ENCODE data around the gene ZDHHC16.
A peak's percentile ranks its signal among the peaks of the same experiment; 100 is the strongest.
"Not testable (repeated sequence)": the region's sequence is repeated elsewhere in the genome, so short reads cannot be mapped to it uniquely, and the experiment has no call there.

Gene ZDHHC16

GRCh38 chr10:97454330-97455036 is 8.5 kb downstream of the ZDHHC16 start:
- Mint-ChIP-seq H3K27me3 (no peaks in the 10 kb centered on the region), H3K36me3 (ENCODE audit: low read depth) (peaks cover 92% of the 10 kb centered on the region), H3K4me1 (ENCODE audit: low read depth) (peaks cover 52% of the 10 kb centered on the region), H3K9me3 (no peaks in the 10 kb centered on the region), H3K27ac (peak overlapping the region; percentile 95), H3K4me3 (no peak overlapping the region)
- peak; percentile 53 for DNase-seq

- no peak for DNase-seq
- Mint-ChIP-seq H3K27ac (peak overlapping the region; percentile 95), H3K9me3 (no peaks in the 10 kb centered on the region), H3K4me3 (no peak overlapping the region), H3K27me3 (no peaks in the 10 kb centered on the region), H3K4me1 (ENCODE audit: low read depth) (peaks cover 43% of the 10 kb centered on the region), H3K36me3 (ENCODE audit: low read depth) (peaks cover 98% of the 10 kb centered on the region)
Measured at GRCh38 chr10:97456034-97456685, 10.2 kb downstream of the ZDHHC16 start.

GRCh38 chr10:97456686-97457065 is 10.7 kb downstream of the ZDHHC16 start:
- H3K4me1 Mint-ChIP-seq (ENCODE audit: low read depth), result peaks cover 43% of the 10 kb centered on the region
- no peaks in the 10 kb centered on the region for H3K9me3 Mint-ChIP-seq
- no peak for DNase-seq
- H3K27ac Mint-ChIP-seq, result peak overlapping the region; percentile 95
- peaks cover 99% of the 10 kb centered on the region for H3K36me3 Mint-ChIP-seq (ENCODE audit: low read depth)
- H3K4me3 Mint-ChIP-seq, result no peak overlapping the region
- no peaks in the 10 kb centered on the region for H3K27me3 Mint-ChIP-seq

GRCh38 chr10:97459111-97459510 is 13.1 kb downstream of the ZDHHC16 start:
- H3K27ac Mint-ChIP-seq, result peak overlapping the region; percentile 53
- peaks cover 99% of the 10 kb centered on the region for H3K36me3 Mint-ChIP-seq (ENCODE audit: low read depth)
- H3K9me3 Mint-ChIP-seq, result no peaks in the 10 kb centered on the region
- DNase-seq, result no peak
- peaks cover 26% of the 10 kb centered on the region for H3K4me1 Mint-ChIP-seq (ENCODE audit: low read depth)
- H3K27me3 Mint-ChIP-seq, result no peaks in the 10 kb centered on the region
- no peak overlapping the region for H3K4me3 Mint-ChIP-seq

- Mint-ChIP-seq H3K27ac (peak overlapping the region; percentile 70), H3K4me1 (ENCODE audit: low read depth) (peaks cover 18% of the 10 kb centered on the region), H3K27me3 (no peaks in the 10 kb centered on the region), H3K9me3 (no peaks in the 10 kb centered on the region), H3K4me3 (no peak overlapping the region), H3K36me3 (ENCODE audit: low read depth) (peaks cover 99% of the 10 kb centered on the region)
- DNase-seq, result no peak
Measured at GRCh38 chr10:97459933-97460332, 14.0 kb downstream of the ZDHHC16 start.

GRCh38 chr10:97462309-97462708 is 16.3 kb downstream of the ZDHHC16 start:
- Mint-ChIP-seq H3K4me3 (no peak overlapping the region), H3K9me3 (no peaks in the 10 kb centered on the region), H3K27me3 (no peaks in the 10 kb centered on the region), H3K4me1 (ENCODE audit: low read depth) (no peaks in the 10 kb centered on the region), H3K36me3 (ENCODE audit: low read depth) (peaks cover 99% of the 10 kb centered on the region), H3K27ac (peak overlapping the region; percentile 47)
- DNase-seq, result no peak

- H3K9me3 Mint-ChIP-seq, result no peaks in the 10 kb centered on the region
- DNase-seq, result no peak
- H3K27me3 Mint-ChIP-seq, result no peaks in the 10 kb centered on the region
- peaks cover 100% of the 10 kb centered on the region for H3K36me3 Mint-ChIP-seq (ENCODE audit: low read depth)
- H3K4me1 Mint-ChIP-seq (ENCODE audit: low read depth), result no peaks in the 10 kb centered on the region
- H3K4me3 Mint-ChIP-seq, result no peak overlapping the region
- H3K27ac Mint-ChIP-seq, result peak overlapping the region; percentile 79
Measured at GRCh38 chr10:97463363-97464132, 17.6 kb downstream of the ZDHHC16 start.

- peaks cover 100% of the 10 kb centered on the region for H3K36me3 Mint-ChIP-seq (ENCODE audit: low read depth)
Measured at GRCh38 chr10:97464226-97464625, 18.3 kb downstream of the ZDHHC16 start.

GRCh38 chr10:97465982-97466381 is 20.0 kb downstream of the ZDHHC16 start:
- H3K36me3 Mint-ChIP-seq (ENCODE audit: low read depth), result peaks cover 100% of the 10 kb centered on the region

More at GRCh38 chr10:97464226-97464625, 18.3 kb downstream of the ZDHHC16 start:
- Mint-ChIP-seq H3K9me3 (no peaks in the 10 kb centered on the region), H3K4me1 (ENCODE audit: low read depth) (no peaks in the 10 kb centered on the region), H3K4me3 (no peak overlapping the region), H3K27ac (peak overlapping the region; percentile 79), H3K27me3 (no peaks in the 10 kb centered on the region)
- DNase-seq, result no peak

GRCh38 chr10:97466755-97467154 is 20.8 kb downstream of the ZDHHC16 start:
- peaks cover 94% of the 10 kb centered on the region for H3K36me3 Mint-ChIP-seq (ENCODE audit: low read depth)
- no peaks in the 10 kb centered on the region for H3K9me3 Mint-ChIP-seq
- peak overlapping the region; percentile 41 for H3K27ac Mint-ChIP-seq
- no peaks in the 10 kb centered on the region for H3K4me1 Mint-ChIP-seq (ENCODE audit: low read depth)
- no peak overlapping the region for H3K4me3 Mint-ChIP-seq
- H3K27me3 Mint-ChIP-seq, result no peaks in the 10 kb centered on the region
- DNase-seq, result no peak

More at GRCh38 chr10:97465982-97466381, 20.0 kb downstream of the ZDHHC16 start:
- Mint-ChIP-seq H3K9me3 (no peaks in the 10 kb centered on the region), H3K27ac (peak overlapping the region; percentile 41), H3K4me3 (no peak overlapping the region), H3K27me3 (no peaks in the 10 kb centered on the region), H3K4me1 (ENCODE audit: low read depth) (no peaks in the 10 kb centered on the region)
- no peak for DNase-seq

GRCh38 chr10:97468162-97468561 is 22.2 kb downstream of the ZDHHC16 start:
- no peak for DNase-seq
- Mint-ChIP-seq H3K9me3 (no peaks in the 10 kb centered on the region), H3K27me3 (no peaks in the 10 kb centered on the region), H3K4me1 (ENCODE audit: low read depth) (no peaks in the 10 kb centered on the region), H3K36me3 (ENCODE audit: low read depth) (peaks cover 94% of the 10 kb centered on the region), H3K4me3 (no peak overlapping the region), H3K27ac (peak overlapping the region; percentile 68)

- not testable (repeated sequence) for H3K4me3 Mint-ChIP-seq; H3K9me3 Mint-ChIP-seq; H3K4me1 Mint-ChIP-seq (ENCODE audit: low read depth); DNase-seq; H3K27me3 Mint-ChIP-seq
- Mint-ChIP-seq H3K27ac (peak overlapping the region; percentile 68), H3K36me3 (ENCODE audit: low read depth) (peaks cover 94% of the 10 kb centered on the region)
Measured at GRCh38 chr10:97468781-97469180, 22.8 kb downstream of the ZDHHC16 start.

GRCh38 chr10:97474918-97475317 is 28.9 kb downstream of the ZDHHC16 start:
- DNase-seq, result no peak
- Mint-ChIP-seq H3K27ac (peak overlapping the region; percentile 31), H3K4me1 (ENCODE audit: low read depth) (no peaks in the 10 kb centered on the region), H3K36me3 (ENCODE audit: low read depth) (peaks cover 92% of the 10 kb centered on the region), H3K27me3 (no peaks in the 10 kb centered on the region), H3K4me3 (no peak overlapping the region), H3K9me3 (no peaks in the 10 kb centered on the region)

GRCh38 chr10:97475936-97476594 is 30.1 kb downstream of the ZDHHC16 start:
- H3K27me3 Mint-ChIP-seq, result no peaks in the 10 kb centered on the region
- H3K36me3 Mint-ChIP-seq (ENCODE audit: low read depth), result peaks cover 93% of the 10 kb centered on the region
- no peak for DNase-seq
- H3K4me3 Mint-ChIP-seq, result no peak overlapping the region
- no peaks in the 10 kb centered on the region for H3K4me1 Mint-ChIP-seq (ENCODE audit: low read depth)
- H3K9me3 Mint-ChIP-seq, result no peaks in the 10 kb centered on the region
- no peak overlapping the region for H3K27ac Mint-ChIP-seq

Data from activated T-cell treated with anti-CD3 and anti-CD28 coated beads, Interleukin-2, amount 50 U/mL, for 24 hours (primary cell).